ENCODE data around the gene ANXA6. TPM values are rescaled to one million over a fixed set of nuclear protein-coding genes. Genes with fewer than 3 reads are reported as not detected.

ANXA6 gene
- total and polyA plus RNA-seq, 4 donors, result 61.4 to 208 (median 155) TPM

GRCh38 chr5:151051931-151052608 lies 105.5 kb downstream of the ANXA6 start:
- Histone ChIP-seq H3K4me1 (ENCODE audit: control insufficient read depth in 5 of 5, insufficient read depth in 5 of 5, low read length in 5 of 5) (peaks cover 0 to 7% (median 0%) of the 10 kb centered on the region in 5 donors), H3K9ac (ENCODE audit: insufficient read depth in 1 of 2, low read length in 2 of 2) (no peak overlapping the region), H3K27ac (ENCODE audit: low read depth in 1 of 2, low read length in 1 of 2) (peak overlapping the region in 1 of 2 donors; percentile 69), H3K4me3 (no peak overlapping the region), H3K36me3 (ENCODE audit: control insufficient read depth in 4 of 4, insufficient read depth in 4 of 4, low read length in 4 of 4) (peaks cover 6 to 70% (median 25%) of the 10 kb centered on the region in 4 donors), H3K9me3 (ENCODE audit: control insufficient read depth in 4 of 4, insufficient read depth in 3 of 4, low read length in 3 of 4) (no peaks in the 10 kb centered on the region), H3K27me3 (ENCODE audit: control insufficient read depth in 3 of 3, insufficient read depth in 3 of 3, low read length in 2 of 3) (no peaks in the 10 kb centered on the region)
- ATAC-seq (ENCODE audit: insufficient read depth, low FRiP score), result no peak
- DNase-seq, result no peak
- TF ChIP-seq CTCF (IDR thresholded peaks at IDR 0.05; ENCODE audit: control extremely low read depth, extremely low read depth), result no peak
- 62 to 76% methylated on average over 10 of the region's 10 CpGs for WGBS, 2 donors

GRCh38 chr5:151051066-151051930 lies 106.3 kb downstream of the ANXA6 start:
- TF ChIP-seq CTCF (IDR thresholded peaks at IDR 0.05; ENCODE audit: control extremely low read depth, extremely low read depth), result peak; percentile 96
- no peak overlapping the region for H3K9ac ChIP-seq (ENCODE audit: insufficient read depth in 1 of 2, low read length in 2 of 2)
- H3K27me3 ChIP-seq (ENCODE audit: control insufficient read depth in 3 of 3, insufficient read depth in 3 of 3, low read length in 2 of 3), result no peaks in the 10 kb centered on the region
- WGBS, 2 donors, result 61 to 66% methylated on average over 6 of the region's 6 CpGs
- H3K36me3 ChIP-seq (ENCODE audit: control insufficient read depth in 4 of 4, insufficient read depth in 4 of 4, low read length in 4 of 4), result peaks cover 7 to 64% (median 27%) of the 10 kb centered on the region in 4 donors
- peak; percentile 87 for ATAC-seq (ENCODE audit: insufficient read depth, low FRiP score)
- DNase-seq, result peak; percentile 73 to 85 (median 83)
- H3K4me3 ChIP-seq, result no peak overlapping the region
- peak overlapping the region in 1 of 2 donors; percentile 69 for H3K27ac ChIP-seq (ENCODE audit: low read depth in 1 of 2, low read length in 1 of 2)
- H3K9me3 ChIP-seq (ENCODE audit: control insufficient read depth in 4 of 4, insufficient read depth in 3 of 4, low read length in 3 of 4), result no peaks in the 10 kb centered on the region
- peaks cover 0 to 3% (median 0%) of the 10 kb centered on the region in 5 donors for H3K4me1 ChIP-seq (ENCODE audit: control insufficient read depth in 5 of 5, insufficient read depth in 5 of 5, low read length in 5 of 5)

Other genes starting within 250 kb of the ANXA6 start
- gene GPX3, start 137.2 kb downstream of the ANXA6 start, total RNA-seq, result 100 to 1,000 TPM in 1 of 2 donors, 10 to 100 TPM in 1; 99.0 to 586 TPM
- 1,000 to 10,000 TPM; 1,067 to 1,457 TPM for gene GPX3, start 137.2 kb downstream of the ANXA6 start, polyA plus RNA-seq
- gene TNIP1, start 76.7 kb downstream of the ANXA6 start, total RNA-seq, result 100 to 1,000 TPM; 116 to 142 TPM
- 100 to 1,000 TPM in 1 of 2 donors, 10 to 100 TPM in 1; 81.5 to 308 TPM for gene TNIP1, start 76.7 kb downstream of the ANXA6 start, polyA plus RNA-seq
- gene CCDC69, start 66.3 kb upstream of the ANXA6 start, total RNA-seq, result 10 to 100 TPM; 15.4 to 69.0 TPM
- 10 to 100 TPM; 54.7 to 73.6 TPM for gene CCDC69, start 66.3 kb upstream of the ANXA6 start, polyA plus RNA-seq
- 10 to 100 TPM; 31.3 to 78.7 TPM for gene GM2A, start 95.4 kb upstream of the ANXA6 start, total RNA-seq
- gene GM2A, start 95.4 kb upstream of the ANXA6 start, polyA plus RNA-seq, result 10 to 100 TPM; 36.5 to 39.7 TPM
- gene SLC36A3, start 146.0 kb upstream of the ANXA6 start, total RNA-seq, result not detected
- gene SLC36A3, start 146.0 kb upstream of the ANXA6 start, polyA plus RNA-seq, result not detected
- not detected for gene SLC36A2, start 189.8 kb upstream of the ANXA6 start, total RNA-seq
- not detected for gene SLC36A2, start 189.8 kb upstream of the ANXA6 start, polyA plus RNA-seq